ENCODE data around the gene PIMREG.
A peak's percentile ranks its signal among the peaks of the same experiment; 100 is the strongest.

The PIMREG gene

DNA sequence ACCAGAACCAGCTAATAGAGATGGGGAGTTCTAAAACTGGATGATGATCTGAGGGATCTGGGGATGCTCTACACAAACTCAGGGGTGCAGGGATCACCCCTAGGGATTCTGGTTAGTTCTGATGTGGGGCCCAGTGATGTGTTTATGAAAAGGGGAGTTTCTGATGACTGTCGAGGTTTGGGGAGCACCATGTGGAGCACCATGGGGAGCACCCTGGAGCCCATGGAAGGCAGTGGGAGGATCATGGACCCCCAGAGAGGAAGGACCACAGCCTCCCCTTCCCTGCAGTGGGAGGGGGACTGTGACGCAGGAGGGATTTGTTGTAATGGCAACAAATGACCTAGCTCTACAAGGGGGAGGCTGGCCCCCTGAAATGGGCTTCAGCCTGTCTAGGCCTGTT, 18.4 kb downstream of the PIMREG start:
- DNase-seq, result no peak

DNA sequence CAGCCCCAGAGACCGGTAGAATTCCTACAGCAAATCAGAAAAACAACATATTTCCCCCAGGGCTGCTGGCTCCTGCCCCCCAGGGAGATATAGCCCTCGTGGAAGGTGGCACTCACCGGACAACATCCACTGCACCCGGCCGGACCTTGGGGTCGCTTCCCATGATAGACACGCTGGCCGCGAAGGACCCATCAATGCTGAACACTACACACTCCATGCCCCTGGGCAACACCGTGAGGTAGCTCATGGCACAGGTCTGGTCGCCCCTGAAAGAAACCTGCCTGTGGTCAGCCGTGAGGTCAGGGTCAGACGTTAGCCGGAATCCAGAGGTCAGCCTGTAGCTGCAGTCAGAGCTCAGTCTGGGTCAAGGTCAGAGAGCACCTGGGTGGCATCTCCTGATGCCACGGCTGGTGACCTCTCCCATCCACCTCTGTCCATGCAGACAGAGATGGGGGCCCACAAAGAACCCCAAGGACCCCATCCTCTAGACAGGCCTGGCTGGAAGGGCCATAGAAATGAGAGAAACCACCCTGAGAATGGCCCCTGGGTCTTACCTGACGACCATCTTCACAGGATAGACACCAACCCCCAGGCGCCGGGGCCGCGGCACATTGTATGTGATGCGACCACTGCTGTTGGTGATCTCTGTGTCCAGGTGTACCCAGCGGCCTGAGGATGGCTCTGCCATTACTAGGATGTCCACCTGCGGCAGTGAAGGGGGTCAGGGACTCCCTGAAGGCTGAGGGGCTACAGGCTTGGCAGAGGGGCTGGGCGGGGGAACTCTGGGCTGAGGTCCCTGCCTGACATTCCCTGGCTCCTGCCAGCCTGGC, 19.6 kb downstream of the PIMREG start:
- DNase-seq, result no peak

DNA sequence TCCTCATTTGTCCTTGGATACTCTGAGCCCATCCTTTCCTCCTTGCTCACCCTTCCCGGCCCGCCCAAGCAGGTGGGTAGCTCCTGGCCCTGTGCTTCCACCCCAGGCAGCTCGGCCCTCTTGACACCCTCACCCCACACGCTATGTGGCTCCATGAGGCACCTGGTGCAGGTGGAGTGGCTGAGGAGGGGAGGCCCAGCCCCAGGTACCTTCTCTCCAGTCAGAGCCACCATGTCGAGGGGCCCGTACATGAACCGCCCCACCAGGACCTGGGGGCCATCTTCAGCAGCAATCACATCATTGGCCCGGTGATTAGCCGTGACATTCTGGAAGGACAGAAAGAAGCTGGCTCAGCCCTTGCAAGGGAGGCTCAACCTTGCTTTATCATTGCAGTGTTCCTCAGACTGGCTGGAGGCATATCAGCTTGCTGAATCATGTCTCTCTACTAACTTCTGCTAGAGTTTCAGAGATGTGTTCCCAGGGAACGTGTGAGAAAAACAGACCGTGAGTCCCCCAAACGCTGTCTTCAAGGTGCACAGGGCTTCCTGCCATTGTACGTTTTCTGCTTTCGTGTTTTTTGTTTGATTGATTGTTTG, 20.3 kb downstream of the PIMREG start:
- no peak for DNase-seq

DNA sequence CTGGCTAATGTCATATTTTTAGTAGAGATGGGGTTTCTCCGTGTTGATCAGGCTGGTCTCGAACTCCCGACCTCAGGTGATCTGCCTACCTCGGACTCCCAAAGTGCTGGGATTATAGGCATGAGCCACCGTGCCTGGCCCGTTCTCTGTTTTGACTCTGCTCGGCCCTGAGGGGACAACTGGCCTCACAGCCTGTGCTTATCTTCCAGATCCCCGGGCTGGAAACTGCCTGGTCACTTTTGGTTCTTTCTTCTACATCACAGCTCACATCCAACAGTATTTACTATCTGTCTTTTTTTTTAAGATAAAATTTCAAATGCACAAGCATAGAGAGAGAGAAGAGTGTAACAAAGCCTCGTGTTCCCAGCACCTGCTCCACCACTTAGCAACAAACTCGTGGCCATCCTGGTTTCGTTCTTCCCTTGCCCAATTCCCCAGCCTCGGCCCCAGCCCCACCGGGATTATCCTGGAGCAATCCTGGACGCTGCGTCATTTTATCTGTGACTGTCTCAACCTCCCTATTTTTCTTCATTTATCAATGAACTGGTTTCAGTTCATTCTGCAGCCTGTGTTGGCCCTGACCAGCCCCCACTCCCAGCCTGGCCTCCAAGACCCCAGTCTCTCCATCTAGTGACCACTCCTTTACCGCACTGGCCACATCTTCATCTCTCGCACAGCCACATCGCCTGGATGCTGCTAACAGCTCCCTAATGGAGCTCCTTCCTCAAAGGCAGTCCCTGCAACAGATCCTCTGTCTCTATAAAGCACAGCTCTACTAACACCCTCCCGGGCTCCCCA, 21.1 kb downstream of the PIMREG start:
- DNase-seq, result no peak

DNA sequence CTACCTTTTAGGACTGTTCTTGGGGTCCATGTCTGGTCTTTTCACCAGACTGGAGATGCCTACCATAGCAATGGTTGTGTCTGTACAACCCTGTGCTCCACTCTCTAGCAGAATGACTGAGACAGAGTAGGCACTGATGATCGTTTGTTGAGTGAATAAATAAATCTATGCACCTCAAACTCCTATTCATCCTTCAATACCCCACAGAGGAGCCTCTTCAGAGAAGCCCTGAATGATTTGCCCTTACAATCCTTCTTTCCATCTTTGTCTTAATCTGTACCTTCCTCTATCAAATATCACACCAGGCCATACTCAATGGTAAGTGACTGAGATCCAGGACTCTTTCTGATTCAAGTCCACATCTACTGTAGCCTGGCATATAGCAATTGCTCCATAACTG, 23.3 kb downstream of the PIMREG start:
- no peak for DNase-seq

DNA sequence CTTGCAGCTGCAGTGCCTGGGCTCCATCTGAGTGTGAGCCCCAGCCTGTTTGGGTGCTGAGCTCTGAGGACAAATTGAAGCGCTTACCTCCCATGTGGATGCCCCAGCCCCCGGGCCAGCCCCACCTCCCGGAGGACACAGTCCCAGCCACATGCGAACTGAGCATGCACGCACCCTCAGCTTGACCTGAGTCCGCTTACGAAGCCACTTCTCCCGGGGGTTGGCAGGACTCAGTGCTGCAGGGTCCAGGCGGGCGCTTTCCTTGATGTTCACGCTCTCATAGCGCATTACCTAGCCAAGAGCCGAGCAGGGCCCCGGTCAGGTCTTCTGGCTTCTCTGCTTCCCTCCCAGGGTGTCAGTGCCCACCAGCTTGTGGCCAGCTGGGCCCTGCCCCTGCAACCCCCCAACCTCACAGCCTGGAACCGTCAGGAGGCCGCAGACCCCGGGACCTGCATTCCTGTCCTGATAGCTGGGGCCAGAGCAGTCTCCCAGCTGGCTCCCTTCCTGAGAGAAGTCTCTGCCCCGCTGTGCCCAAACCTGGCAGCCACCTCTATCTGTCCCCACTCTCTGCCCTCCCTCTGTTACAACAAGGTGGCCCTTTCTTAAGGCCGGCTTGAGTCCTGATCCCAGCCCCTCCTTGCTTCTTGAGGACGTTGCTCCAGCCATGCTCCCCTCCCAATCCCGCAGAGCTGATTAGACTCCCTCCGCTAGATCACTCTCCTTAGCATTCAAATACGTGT, 24.0 kb downstream of the PIMREG start:
- no peak for DNase-seq

DNA sequence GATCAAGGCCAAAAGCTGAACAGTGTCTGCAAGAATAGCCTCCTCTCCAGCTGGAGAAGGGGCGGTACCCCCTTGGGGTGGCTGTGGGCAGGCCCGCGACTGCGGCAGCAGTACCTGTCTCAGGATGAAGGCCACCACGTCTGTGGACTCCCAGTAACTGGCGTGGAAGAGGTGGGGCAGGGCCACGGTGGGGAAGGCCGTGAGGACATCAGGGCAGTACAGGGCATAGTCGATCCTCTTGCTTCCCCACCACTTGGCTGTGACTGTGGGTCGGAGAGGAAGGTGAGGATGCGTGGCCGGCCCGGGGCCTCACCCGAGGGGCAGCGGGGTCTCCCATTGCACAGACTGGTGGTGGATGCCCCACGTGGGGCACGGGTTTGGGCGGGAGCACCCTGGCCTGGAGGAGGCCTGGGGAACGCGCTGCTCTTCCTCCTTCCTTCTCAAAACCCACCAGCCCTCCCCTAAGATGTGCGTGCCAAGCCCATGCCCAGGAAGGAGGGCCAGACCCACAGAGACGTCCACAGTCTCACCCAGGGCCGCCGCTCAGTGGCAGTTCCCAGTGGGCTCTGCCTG, 26.0 kb downstream of the PIMREG start:
- DNase-seq, result no peak

DNA sequence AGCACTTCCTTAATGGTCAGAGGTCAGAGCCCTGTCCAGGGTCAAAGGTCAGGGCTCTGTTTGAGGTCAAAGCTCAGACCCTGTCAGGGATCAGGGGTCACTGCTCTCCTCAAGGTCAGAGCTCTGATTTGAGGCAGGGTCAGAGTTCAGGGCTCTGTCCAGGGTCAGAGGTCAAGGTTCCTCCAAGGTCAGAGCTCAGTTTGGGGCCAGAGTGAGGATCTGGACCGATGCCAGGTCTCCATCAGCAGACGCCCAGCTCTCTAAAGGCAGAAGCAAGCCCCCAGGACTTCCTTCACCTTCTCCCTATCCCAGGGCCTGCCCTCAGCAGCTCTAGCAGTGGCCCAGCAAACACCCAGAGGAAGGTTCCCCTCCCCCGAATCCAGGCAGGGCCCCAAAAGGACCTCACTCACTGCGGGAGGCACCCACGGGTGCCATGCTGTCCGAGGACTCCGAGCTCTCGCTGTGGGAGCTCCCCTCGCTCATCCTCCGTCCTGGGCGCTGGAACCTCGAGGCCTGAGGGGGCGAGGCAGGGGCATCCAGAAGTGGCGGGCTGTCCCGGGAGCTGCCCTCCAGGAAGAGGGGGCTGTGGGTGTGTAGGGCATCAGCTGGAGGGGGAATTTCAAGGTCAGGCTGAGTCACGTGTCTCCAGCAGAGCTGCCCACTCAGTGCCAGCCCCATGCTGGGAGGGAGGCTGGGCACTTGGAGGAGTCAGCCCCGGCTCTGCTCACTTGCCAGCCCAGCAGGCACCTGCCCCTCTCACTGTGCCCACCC, 26.7 kb downstream of the PIMREG start:
- DNase-seq, result no peak

DNA sequence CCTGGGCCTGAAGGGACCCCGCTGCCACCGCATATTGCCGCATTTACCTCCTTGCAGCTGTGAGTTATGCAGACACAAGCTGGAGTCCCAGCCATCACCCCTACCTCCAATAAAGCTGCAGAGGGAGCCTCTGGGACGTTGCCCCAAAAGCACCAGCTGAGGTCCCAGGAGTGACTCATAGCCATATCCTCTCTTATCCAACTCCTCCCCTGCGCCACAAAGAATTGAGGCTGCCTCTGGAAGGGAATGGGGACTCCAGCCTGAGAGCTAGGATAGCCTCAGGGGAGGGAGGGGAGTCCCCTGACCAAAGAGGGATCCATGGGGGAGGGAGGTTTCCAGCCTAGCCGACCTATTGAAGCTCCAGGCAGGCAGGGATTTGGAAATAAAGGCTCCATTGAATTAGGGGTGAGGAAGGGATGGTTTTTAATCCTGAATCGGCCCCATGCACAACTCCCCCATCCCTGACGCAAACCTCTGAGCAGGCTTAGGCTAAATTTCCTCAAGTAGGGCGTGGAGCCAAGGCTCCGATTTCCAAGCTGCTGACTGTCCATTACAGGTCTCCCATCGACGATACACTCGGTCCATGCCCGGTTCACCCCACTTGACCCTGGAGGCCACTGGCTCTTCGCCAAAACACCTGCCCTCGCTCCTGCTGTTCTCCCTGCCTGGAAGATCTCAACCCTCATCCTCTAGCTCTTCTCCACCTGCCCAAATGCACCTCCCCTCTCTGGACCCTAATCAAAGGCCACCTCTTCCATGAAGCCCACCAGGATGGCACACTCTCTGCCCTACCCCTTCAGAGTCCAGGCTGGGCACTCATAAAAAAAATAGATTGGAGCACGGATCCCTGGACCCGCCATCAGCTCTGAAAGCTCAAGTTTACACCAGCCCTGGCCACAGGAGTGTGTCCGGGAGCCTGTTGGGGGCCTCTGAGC, 27.5 kb downstream of the PIMREG start:
- no peak for DNase-seq

DNA sequence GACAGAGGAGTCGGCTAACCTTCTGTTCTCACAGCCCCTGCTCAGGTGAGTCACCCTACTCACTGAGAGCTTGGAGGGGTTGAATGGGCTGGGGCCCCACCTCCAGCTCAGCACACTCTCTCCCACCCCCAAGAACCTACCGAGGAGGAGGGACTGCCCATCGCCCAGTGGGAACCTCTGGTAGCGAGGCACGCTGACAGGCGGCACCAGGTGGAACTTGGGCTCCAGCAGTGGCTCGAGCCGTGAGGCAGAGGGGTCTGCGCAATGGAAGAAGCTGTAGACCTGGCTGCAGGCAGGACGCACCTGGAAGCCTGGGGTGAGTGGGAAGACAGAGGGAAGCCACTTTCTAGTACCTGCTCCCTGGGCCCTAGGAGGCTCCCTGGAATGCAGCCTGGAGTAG, 28.3 kb downstream of the PIMREG start:
- DNase-seq, result no peak

DNA sequence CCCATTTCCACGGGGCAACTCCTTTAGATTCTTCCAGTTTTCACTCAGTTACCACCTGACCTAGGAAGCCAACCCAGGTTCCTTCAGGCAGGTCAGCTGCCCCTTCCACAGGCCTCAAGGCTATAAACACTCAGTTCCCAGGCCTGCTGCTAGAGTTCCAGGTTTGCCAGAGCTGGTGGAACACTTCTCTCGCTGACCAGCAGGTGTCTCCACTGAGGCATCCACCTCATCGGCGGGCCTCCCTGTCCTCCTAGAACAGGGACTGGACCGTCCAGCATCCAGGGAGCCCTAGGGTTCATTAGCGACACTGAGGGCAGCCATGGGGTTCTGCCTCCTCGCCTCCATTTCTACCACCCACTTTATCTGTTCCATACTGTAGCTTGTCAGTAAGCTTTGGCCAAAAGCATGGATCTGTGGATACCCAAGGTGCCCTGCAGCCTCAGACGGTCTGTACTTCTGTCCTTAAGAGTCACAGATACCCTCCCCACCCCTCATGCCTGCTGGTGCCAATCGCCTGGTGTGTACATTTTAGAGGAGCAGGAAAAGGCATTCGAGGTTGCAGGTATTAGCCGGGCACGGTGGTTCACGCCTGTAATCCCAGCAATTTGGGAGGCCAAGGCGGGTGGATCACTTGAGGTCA, 29.0 kb downstream of the PIMREG start:
- DNase-seq, result no peak

DNA sequence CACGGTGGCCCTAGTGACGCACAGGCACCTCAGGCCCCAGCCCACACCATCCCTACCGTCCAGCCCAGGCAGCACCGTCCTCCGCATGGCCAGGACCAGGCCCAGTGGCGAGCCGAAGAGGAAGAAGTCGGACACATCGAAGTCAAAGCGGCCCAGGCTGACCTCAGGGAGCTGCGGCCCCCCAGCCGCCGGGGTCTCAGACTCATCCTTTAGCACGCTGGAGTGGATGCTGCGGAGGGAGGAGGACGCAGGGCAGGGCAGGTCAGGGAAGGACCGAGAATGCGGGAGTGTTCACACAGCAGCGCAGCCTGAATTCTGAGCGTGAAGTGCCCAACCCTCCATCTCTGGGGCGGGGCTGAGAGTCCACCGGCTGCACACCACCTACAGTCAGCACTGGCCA, 30.1 kb downstream of the PIMREG start:
- DNase-seq, result no peak

DNA sequence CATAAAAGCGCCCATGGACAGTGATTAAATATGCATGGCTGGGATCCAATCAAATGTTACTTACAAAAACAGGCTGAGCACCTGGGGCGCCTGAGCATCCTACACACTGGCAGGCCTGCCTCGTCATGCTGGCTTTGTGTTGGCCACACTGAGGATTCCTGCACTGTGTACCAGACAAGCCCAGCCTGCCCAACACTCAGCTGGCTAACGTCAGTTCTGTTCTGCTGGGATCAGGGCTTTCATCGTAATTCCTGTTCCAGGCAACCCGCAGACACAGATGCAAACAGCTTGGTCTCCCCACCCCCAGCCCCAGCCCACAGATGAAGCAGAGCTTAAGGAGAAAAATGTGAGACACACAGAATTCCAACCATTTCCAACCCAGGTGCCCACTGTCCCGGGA, 30.7 kb downstream of the PIMREG start:
- DNase-seq, result no peak

DNA sequence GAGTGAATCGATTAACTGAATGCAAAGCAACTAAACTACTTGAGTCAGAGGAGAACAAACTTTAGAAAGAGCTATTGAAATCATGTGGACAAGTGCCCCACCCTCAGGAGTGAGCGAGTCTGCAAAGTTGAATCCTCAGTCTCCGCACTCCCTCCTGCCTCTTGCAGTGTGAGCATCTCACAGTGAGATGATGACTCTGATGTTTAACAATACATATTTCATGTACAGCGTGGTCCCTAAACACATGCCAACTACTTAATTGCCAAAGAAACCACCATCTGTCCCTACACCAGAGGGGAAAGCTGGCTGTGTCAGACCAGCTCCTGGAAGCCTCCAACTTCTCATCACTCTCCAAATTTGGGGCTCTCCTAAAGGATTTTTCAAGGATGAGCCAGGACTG, 31.2 kb downstream of the PIMREG start:
- peak; percentile 80 for DNase-seq

DNA sequence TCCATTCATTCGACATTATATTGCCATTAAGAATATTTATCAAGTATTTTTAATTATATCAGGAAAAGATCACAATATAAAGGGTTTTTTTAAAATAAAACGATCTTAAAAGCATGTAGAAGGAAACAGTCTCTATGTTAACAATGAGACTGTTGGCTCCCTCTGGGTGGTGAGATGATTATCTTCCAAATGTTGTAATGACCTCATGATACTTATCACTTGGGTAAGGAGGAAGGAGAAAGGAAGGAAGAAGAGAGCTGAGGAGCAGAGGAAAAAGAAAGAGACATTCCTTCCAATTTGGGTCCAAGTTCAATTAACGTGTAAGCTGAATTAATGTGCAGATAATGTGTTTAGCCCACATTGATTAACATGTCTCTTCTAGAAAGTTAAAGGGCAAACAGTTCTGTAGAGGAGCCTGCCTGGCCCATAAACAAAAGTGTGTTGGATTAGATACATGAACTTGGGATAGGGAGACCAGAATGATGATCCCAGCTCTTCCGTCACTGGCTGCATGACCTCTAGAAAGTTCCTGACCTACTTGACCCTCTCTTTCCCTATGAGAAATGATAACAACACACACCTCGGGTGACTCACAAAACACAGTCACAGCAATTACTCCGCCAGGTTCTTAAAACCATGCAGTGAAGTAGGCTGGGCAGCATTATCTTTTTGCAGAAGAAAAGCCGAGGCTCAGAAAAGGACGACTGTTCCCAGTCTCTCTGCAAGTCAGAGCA, 32.0 kb downstream of the PIMREG start:
- DNase-seq, result no peak

DNA sequence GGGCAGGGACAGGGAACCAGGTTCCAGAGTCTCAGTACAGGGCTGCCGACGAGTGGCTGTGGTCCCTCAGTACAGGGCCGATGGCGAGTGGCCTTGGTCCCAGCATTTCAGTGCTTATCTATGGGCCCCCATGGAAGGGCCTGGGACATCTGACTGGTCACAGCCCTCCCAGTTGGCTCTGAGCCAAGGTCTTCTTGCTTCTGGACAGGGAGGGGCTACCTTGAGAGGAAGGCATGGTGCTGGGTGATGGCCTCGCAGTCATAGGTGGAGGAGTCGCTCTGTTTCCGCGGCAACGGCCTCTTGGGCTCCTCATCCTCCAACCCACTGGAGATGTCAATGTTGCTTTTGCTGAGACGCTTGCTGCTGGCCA, 32.5 kb downstream of the PIMREG start:
- no peak for DNase-seq

DNA sequence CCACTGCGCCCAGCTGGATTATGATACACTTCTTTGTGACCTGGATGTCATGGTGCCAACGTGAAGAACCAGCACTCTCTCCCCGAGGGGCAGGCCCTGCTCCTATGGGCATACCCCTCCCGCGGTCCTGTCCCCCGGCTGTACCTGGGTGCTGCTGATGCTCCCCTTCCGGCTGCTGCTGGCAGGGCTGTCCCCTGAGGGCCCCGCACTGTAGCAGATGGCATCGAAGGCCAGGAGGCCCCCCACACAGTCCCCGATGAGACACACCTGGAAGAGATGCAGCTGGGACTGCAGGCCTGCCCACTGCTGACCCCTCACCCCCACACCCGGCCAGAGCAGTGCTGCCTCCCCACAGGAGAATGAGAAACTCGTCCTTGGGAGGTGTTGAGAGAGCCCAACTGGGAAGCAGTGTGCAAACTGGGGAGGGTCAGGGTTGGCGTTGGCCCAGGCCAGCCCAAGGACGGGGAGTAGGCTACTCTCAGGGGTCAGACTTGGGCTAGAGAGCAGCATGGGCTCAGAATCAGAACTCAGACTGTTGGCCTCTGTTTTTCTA, 33.7 kb downstream of the PIMREG start:
- no peak for DNase-seq

DNA sequence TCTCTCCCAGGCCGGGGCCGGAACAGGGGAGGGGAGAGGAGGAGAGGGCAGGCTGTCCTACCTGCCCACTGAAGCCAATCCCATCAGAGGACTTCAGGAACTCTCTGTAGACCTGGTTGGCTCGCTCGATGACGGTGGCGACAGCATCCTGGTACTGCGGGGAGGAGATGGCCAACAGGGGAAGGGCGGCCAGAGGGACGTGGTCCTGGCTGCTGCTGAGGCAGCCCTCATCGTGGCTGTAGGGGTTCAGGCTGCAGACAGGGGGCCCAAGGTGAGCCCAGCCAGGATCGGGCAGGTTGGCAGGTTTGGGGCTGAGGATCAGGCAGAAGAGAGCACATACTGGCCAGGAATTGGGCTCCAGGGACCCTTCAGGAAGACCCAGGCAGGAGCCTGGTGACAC, 34.2 kb downstream of the PIMREG start:
- DNase-seq, result no peak

DNA sequence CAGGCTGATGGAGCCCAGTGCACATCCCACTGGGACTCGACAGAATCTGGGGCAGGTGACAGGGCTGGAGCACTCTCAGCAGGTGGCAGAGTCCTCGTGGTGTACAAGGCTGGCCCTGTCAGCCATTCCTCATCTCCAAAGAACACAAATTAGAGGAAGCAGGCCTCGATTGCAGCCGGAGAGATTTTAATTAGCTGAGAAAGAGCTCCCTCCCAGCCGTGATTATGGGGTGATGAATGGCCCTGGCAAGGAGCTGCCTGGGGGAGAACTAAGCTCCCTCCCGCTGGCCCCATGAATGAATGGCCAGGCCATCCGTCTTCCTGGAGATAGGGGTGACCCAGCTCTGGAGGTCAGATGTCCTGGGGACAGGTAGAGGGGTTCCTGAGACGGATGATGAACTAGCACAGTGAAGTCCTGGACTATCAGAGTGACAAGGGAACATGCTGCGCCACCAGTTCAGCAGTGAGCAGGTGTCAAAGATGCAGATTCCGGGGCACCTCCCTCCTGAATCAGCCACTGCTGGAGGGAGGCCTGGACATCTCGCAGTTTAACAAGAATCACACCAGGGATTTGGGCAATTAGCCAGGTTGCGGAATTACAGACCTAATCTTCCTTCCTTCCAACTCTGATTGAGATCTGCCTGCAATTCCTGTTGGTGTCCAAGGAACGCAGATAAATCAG, 35.5 kb downstream of the PIMREG start:
- DNase-seq, result no peak
